PC-9 (cell line): ENCODE data around the gene GNAQ.

Source experiments
- EZH2 ChIP-seq: fragments of 200-600 bp; sonication (generic); IDR thresholded peaks from 2 replicates; pipeline ENCODE4 v1.8.0; 2017; ENCODE audit warnings: antibody characterized with exemption, low read depth
- TF ChIP-seq, protein P1 (sequence below): fragments of 200-600 bp; sonication (generic); conservative IDR thresholded peaks from 2 replicates; pipeline ENCODE4 v1.6.1; 2017; ENCODE audit warnings: mixed run types, antibody characterized with exemption, mild to moderate bottlenecking, moderate library complexity

DNA sequence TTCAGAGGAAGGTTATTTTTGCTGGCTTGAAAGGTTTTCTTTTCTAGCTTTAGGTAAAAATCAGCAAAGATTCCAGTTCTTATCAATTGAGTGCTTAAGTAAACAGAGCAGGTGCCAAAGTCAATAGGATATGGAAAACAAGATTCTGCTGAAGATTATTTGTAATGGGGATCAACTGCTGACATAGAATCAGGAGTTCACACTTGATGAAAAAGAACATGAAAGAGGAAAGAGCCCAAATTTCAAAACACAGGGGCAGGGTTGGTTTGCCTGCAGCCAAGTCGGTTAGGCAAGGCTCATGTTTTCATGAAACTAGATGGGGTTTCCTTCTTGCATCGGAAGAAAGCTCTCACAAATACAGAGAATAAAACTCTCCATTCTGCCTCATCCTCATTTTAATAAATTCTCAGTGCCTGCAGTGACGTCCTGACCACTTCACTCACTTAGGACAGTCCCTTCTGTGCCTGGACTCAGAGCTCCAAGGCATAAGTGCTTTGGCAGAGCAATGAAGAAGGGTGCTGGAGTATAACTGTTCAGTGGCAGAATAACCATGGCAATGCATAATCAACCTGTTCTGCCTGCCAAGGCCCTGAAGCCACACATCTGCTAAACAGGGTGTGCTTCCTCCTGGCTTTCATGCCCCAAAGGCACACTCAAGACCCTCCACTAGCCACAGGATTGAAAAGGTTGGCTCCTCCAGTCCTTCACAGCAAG, 179.6 kb downstream of the GNAQ start:
- TF ChIP-seq, protein P1, sequence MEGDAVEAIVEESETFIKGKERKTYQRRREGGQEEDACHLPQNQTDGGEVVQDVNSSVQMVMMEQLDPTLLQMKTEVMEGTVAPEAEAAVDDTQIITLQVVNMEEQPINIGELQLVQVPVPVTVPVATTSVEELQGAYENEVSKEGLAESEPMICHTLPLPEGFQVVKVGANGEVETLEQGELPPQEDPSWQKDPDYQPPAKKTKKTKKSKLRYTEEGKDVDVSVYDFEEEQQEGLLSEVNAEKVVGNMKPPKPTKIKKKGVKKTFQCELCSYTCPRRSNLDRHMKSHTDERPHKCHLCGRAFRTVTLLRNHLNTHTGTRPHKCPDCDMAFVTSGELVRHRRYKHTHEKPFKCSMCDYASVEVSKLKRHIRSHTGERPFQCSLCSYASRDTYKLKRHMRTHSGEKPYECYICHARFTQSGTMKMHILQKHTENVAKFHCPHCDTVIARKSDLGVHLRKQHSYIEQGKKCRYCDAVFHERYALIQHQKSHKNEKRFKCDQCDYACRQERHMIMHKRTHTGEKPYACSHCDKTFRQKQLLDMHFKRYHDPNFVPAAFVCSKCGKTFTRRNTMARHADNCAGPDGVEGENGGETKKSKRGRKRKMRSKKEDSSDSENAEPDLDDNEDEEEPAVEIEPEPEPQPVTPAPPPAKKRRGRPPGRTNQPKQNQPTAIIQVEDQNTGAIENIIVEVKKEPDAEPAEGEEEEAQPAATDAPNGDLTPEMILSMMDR: no peak
- TF ChIP-seq EZH2: no peak
